Neutrophil (primary cell): Measurements from ENCODE around the gene ARHGDIG.

Source experiments
- H3K27ac ChIP-seq: fragments of 200-600 bp; sonication (generic); 2 replicates; pipeline ENCODE4 v1.5.1; 2016; ENCODE audit warnings: mild to moderate bottlenecking, moderate library complexity
- H3K27me3 ChIP-seq: fragments of 200-600 bp; sonication (generic); 2 replicates; pipeline ENCODE4 v1.6.0; 2016; ENCODE audit warnings: mild to moderate bottlenecking
- H3K36me3 ChIP-seq: fragments of 200-600 bp; sonication (generic); 2 replicates; pipeline ENCODE4 v1.5.1; 2017
- H3K4me1 ChIP-seq, 2 experiments: fragments of 200-600 bp in 1 of 2; sonication (generic) in 1 of 2; 1 replicate in 1 of 2; 2 replicates in 1 of 2; pipeline versions ENCODE4 v1.5.1 to v1.6.1; 2013 to 2016; ENCODE audit warnings: low read depth in 1 of 2, low read length in 1 of 2, mild to moderate bottlenecking in 1 of 2, moderate library complexity in 1 of 2; ENCODE audit not compliant: control insufficient read depth in 1 of 2, insufficient read depth in 1 of 2
- H3K4me3 ChIP-seq, 2 experiments: fragments of 200-600 bp in 1 of 2; sonication (generic) in 1 of 2; 1 replicate in 1 of 2; 2 replicates in 1 of 2; pipeline ENCODE4 v1.5.1; 2013 to 2016; ENCODE audit warnings: low read depth in 1 of 2, low read length in 1 of 2, mild to moderate bottlenecking in 1 of 2, moderate library complexity in 1 of 2
- H3K9me3 ChIP-seq: fragments of 200-600 bp; sonication (generic); 2 replicates; pipeline ENCODE4 v1.5.1; 2016
- TF ChIP-seq, protein P1 (sequence below): fragments of 200-600 bp; sonication (generic); IDR thresholded peaks from 2 replicates; pipeline ENCODE4 v1.5.1; 2016; ENCODE audit warnings: antibody characterized with exemption

The ARHGDIG gene

DNA sequence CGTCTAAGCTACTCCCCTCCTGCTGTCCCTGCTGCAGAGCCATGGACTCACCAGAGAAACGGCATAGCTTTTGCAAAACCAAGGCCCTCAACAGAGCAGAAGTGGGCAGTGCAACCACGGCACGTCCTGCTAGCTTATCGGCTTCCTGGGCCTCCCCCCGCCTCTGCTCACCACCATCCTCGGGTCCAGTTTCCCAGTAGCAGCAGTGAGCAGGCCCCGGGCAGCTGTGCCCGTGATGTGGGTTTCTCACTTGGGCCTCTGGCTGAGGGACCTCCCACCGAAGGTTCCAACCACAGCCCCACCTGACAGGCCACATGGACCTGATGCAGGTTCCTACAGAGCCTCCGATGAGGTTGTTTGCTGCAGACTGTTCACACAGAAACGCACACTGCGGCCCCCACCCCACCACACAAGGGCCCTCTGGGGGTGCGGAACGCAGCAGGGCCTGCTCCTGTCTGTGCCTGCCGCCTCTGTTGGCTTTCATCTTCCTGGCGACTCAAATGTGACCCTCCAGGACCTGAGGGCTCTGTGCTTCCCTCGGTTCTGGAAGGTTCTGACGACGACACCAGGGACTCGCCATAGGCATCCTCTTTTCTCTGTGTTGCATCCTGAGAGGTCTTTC, 27.4 kb downstream of the ARHGDIG start:
- H3K4me3 ChIP-seq = no peak overlapping the region
- no peaks in the 10 kb centered on the region for H3K4me1 ChIP-seq
- H3K27ac ChIP-seq = no peak overlapping the region
- H3K9me3 ChIP-seq = no peaks in the 10 kb centered on the region
- TF ChIP-seq, protein P1, sequence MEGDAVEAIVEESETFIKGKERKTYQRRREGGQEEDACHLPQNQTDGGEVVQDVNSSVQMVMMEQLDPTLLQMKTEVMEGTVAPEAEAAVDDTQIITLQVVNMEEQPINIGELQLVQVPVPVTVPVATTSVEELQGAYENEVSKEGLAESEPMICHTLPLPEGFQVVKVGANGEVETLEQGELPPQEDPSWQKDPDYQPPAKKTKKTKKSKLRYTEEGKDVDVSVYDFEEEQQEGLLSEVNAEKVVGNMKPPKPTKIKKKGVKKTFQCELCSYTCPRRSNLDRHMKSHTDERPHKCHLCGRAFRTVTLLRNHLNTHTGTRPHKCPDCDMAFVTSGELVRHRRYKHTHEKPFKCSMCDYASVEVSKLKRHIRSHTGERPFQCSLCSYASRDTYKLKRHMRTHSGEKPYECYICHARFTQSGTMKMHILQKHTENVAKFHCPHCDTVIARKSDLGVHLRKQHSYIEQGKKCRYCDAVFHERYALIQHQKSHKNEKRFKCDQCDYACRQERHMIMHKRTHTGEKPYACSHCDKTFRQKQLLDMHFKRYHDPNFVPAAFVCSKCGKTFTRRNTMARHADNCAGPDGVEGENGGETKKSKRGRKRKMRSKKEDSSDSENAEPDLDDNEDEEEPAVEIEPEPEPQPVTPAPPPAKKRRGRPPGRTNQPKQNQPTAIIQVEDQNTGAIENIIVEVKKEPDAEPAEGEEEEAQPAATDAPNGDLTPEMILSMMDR = no peak
- peaks cover 88% of the 10 kb centered on the region for H3K36me3 ChIP-seq
- H3K27me3 ChIP-seq = no peaks in the 10 kb centered on the region

DNA sequence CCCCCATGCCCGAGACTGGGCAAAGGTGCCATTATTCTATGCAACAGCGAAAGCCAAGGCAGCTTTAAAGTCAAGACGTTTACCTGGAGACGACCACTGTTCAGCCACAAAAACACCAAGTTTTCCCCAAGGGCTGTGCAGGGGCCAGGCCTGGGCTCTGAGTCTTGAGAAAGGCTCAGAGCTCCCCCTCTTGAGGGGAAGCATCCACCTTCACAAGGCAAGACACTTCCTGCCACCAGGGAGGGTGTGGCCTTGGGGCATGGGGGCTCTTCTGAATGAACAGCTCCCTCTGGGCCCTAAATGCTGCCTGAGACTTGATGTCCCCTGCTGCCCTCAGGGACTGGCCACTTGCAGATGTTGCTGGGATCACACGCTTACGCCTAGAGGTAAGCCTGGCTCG, 29.1 kb downstream of the ARHGDIG start:
- H3K4me3 ChIP-seq = no peak overlapping the region
- peaks cover 88% of the 10 kb centered on the region for H3K36me3 ChIP-seq
- H3K4me1 ChIP-seq = no peaks in the 10 kb centered on the region
- no peak overlapping the region for H3K27ac ChIP-seq
- no peaks in the 10 kb centered on the region for H3K27me3 ChIP-seq
- H3K9me3 ChIP-seq = no peaks in the 10 kb centered on the region
- TF ChIP-seq, protein P1 = no peak

DNA sequence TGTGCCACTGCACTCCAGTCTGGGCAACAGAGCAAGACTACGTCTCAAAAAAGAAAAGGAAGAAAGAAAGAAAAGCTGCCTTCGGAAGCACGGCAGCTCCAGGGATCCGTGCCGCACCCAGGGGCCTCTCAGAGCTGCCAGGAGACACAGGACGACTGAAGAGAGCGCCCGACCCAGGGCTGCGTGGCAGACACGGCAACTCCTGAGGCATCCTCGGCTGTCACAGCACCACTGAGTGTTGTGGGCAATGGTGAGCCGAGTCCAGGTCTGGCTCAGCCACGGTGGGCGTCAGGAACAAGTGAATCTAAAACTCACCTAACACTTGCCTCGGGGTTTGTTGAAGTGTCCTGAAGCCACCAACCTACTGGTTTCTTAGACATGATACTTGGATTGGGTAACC, 31.3 kb downstream of the ARHGDIG start:
- Histone ChIP-seq H3K36me3 (peaks cover 78% of the 10 kb centered on the region), H3K27me3 (no peaks in the 10 kb centered on the region)

DNA sequence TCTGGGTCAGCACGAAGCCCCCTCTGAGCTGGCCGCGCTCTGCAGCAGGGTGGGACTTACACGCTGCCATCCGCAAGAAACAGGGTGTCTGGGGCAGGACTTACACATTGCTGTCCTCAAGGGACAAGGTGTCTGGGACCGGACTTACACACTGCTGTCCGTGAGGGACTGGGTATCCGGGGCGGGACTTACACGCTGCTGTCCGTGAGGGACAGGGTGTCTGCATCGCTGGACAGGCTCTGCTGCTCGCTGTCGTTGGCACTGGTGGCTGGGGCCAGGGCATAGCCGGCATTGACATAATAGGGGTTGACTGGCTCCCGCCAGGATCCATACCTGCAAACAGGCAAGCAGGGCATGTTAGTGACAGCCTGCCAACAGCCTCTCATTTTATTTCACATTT, 34.0 kb downstream of the ARHGDIG start:
- H3K27me3 ChIP-seq = no peaks in the 10 kb centered on the region
- peaks cover 78% of the 10 kb centered on the region for H3K36me3 ChIP-seq

More for the DNA sequence above, 31.3 kb downstream of the ARHGDIG start:
- H3K27ac ChIP-seq = no peak overlapping the region
- H3K4me1 ChIP-seq = no peaks in the 10 kb centered on the region
- H3K9me3 ChIP-seq = no peaks in the 10 kb centered on the region
- TF ChIP-seq, protein P1 = no peak
- H3K4me3 ChIP-seq = no peak overlapping the region

DNA sequence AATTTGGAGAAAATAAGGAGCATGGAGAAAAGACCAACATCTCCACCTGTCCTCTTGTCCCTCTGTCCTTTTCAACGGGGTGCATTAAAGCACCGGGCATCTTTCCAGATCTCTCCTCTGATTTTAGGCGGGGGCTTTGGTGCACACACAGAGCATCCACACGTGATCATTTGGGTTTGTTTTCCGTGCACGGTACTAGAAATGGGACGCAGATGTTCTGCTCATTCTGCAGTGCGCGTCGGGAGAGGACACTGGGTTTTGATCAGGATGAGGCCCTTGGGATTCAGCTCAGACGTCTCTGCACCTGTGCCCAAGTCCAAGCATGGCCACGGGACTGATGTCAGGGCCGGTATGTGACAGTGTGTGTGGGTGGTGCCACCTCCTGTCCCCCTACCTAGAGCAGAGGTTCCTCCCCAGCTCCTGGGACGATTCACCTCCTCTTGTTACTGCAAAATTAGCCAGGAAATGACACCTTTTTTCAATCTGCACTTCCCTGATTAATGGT, 34.5 kb downstream of the ARHGDIG start:
- Histone ChIP-seq H3K4me3 (no peak overlapping the region), H3K4me1 (no peaks in the 10 kb centered on the region), H3K36me3 (peaks cover 77% of the 10 kb centered on the region), H3K9me3 (no peaks in the 10 kb centered on the region), H3K27me3 (no peaks in the 10 kb centered on the region), H3K27ac (no peak overlapping the region)
- TF ChIP-seq, protein P1 = no peak

More for the DNA sequence above, 34.0 kb downstream of the ARHGDIG start:
- Histone ChIP-seq H3K9me3 (no peaks in the 10 kb centered on the region), H3K4me3 (no peak overlapping the region), H3K27ac (no peak overlapping the region), H3K4me1 (no peaks in the 10 kb centered on the region)
- TF ChIP-seq, protein P1 = no peak
